GM12873 (cell line): ENCODE data around the gene HCFC1R1.
A peak's percentile ranks its signal among the peaks of the same experiment; 100 is the strongest.

Experiments
- CTCF ChIP-seq: IDR thresholded peaks from 2 replicates; pipeline ENCODE4 v1.5.1; 2012; ENCODE audit warnings: low read depth, mild to moderate bottlenecking, moderate library complexity, low read length, control low read depth; ENCODE audit not compliant: insufficient read depth; ENCODE audit errors: missing control alignments

Gene HCFC1R1

DNA sequence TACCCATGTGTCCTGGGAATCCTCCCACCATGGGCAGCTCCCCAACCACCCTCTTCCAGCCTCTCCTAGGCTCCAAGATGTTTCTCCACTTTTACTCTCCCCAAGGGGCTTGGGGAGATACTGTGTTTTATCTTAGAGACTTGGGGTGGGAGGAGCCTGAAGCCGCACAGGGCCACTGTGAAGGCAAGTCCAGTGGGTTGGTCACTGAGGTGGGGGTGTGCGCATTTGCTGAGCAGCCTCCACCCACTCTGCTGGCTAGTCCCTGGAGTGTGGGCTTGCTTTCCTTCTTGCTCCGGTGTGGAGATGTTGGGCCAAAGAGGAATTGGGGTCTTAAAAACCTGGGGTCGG is 15.1 kb downstream of the HCFC1R1 start:
- TF ChIP-seq CTCF: no peak

DNA sequence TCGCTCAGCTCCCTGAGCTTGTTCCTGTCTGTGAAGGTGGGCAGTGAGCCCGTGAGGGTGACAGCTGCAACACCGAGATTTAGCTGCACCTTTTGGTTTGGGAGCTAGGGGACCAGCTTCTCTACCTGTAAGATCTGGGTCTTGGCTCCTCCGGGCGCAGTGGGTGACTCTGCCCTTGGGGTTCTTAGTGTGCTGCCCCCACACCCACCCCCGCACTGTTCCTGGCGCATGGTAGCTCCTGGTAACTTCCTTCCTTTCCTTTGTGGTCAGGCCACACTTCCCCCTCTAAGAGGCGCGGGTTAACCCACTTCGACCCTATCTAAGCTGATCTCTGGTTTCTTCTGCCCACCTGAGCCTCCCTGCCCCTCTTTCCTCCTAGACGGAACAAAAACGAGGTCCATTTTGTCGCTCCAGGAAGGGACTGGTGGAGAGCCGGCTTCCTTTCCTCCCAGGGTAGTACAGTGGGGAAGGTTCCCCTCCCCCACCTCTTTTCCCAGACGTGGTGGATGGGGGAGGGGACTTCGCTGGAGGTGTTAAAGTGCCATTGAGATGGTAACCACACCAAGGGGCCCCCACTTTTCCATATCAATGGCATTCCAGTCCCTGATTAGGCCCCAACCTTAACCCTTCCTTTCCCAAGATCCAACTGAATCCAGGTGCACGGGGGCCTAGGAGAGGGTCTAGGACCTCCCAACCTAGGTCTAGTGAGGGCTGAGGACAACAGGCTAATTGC is 15.6 kb downstream of the HCFC1R1 start:
- no peak for TF ChIP-seq CTCF

- no peak for TF ChIP-seq CTCF
Observed at GRCh38 chr16:3007059-3007956, 16.4 kb downstream of the HCFC1R1 start.

- TF ChIP-seq CTCF: no peak
Observed at GRCh38 chr16:3004781-3005284, 18.9 kb downstream of the HCFC1R1 start.

GRCh38 chr16:3004319-3004718 is 19.4 kb downstream of the HCFC1R1 start:
- TF ChIP-seq CTCF: no peak

DNA sequence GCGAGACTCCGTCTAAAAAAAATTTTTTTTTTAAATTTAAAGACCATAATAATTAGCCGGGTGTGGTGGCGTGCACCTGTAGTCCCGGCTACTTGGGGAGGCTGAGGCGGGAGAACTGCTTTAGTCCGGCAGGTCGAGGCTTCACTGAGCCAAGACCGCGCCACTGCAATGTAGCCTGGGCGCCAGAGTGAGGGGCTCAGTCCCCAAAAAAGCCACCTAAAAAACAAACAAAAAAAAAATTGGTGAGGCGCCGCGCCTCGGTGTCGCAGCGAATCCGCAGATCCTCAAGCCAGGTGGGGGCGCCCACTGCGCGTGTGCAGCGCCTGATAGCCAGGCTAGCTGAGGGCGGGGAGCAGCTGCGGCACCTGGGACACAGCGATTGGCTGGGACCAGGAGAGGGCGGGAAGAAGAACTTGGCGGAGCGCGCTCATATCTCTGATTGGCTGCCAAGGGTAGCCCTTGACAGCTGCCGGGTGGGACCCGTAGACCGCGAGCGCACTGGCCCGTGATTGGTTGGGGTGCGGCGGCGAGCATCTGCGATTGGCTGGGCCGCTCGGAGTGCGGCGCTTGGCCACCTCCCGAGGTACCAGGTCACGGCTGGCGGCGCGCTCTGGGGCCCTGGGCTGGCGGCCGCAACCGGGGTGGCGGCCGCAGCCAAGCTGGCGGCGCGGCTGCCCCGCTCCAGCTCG is 20.0 kb downstream of the HCFC1R1 start:
- TF ChIP-seq CTCF: peak; percentile 55

DNA sequence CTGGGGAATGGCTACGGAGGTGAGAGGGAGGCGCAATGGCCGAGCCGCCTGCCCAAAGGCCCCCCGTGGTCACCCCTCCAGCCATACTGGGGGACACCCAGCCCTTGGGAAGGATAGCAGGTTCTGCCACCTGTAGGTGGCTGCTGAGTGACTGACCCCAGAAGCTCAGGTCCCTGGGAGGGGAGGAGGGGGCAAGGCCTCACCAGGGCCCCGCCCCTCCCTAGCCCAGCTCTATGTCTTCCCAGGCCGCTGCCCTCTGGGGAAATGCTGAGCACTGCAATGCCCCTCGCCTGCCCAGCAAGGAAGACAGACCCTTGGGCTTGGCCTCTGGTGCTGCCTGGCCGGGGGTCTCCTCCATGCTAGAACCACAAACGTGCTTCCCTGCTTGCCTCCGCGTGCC is 22.4 kb downstream of the HCFC1R1 start:
- no peak for TF ChIP-seq CTCF
